Stimulated activated CD4-positive, alpha-beta T cell treated with anti-CD3 and anti-CD28 coated beads, TNF-alpha, amount 100 ng/mL, for 1 hour (primary cell): ENCODE data around the gene CDH2.
"Not testable (repeated sequence)": the region's sequence is repeated elsewhere in the genome, so short reads cannot be mapped to it uniquely, and the experiment has no call there.

Experiments used
- DNase-seq, 3 donors: peaks; one replicate each; pipeline ENCODE4 v3.0.0-alpha.2; 2020; ENCODE audit warnings: low read depth in 3 of 3, low spot score in 1 of 3

Gene CDH2

DNA sequence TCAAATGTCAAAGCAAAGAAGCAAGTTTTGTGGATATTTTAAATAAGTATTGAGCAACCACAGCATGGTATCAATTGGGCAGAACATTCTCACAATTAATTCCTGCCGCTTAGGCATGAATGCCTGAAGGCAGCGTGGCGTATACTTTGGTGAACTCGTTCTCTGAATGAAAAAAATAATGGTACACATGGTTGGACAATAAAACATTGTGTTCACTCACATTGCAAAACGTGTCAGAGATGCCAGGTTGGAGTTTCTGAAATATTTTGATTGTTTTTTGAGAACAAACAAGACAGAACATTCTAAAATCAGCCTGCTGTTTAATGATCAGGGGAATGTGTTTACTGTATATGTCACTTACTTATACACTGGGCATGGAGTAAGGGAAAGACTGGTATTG is 254.2 kb downstream of the CDH2 start:
- DNase-seq = no peak

DNA sequence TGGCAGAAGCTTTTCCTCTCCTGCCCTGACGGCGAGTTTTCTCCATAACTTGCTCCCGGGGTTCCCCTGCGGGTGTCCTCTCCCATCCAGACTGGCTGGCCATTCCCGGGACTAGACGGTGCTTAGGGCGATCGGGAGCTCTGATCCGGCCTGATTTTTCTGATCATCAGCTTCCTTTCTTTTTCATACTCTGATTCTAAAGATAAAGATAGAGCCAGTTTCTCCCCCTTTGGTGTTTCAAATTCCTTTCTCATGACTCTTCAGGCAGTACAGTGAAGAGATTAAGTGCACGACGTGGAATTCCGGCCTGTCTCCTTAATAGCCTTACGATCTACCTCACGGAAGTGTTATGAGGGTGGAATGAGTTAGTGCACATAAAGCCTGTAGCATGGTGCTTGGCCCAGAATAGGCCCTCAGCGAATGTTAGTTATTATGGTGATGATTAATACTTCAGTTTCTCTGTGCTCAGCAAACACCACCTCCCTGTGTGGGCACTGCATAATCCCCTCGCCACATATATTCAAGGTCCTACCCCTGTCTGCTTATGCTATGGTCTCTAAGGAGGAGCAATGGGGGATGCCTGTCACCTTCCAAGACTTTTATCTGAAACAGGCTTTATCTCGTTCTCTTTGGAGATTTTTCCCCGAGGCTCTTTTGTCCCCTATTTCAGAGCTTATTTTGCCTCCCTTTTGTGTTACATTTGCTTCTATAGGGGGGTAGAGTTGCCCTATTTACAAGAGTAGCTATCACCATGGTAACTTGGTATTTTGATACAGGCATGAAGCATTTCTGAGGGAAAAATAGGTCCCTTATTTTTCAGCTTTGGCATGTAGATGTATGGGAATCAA is 254.8 kb downstream of the CDH2 start:
- no peak for DNase-seq

DNA sequence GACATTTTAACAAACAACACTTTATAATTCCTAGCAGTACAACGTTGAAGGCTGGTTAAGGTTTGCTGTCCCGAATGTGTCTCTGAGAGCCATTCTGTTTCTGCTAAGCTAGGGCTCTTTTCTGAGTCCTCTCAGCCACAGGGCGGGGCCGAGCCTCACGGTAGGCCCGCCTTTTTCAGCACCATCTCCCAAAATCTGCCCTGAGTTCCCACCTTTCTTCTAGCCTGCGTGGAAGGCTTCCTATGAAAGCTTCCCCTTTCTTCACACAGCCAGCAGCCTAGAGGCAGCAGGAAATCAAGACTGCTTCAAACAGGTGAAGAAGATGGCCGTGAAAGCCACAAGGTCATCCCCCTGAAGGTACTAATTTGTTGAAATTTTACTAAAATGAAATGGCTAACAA is 255.5 kb downstream of the CDH2 start:
- DNase-seq = no peak

DNA sequence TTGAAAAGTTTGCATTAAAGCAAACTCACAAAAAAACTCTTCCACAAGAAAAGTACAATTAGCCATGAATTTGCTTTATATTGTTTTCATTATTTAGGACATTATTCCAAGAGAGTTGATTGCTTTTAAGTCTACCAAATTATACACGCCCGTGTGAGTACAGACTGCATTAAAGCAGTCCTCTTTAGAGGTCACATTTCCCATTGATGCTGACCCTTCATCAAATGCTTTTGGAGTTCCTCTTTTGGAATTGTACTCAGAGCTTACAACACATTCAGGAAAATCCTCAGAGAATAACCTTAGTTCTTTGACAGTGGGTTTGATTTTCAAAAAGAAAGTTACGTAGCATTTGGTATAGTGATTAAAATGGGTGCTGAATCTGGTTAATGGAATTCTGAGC is 256.1 kb downstream of the CDH2 start:
- no peak for DNase-seq

DNA sequence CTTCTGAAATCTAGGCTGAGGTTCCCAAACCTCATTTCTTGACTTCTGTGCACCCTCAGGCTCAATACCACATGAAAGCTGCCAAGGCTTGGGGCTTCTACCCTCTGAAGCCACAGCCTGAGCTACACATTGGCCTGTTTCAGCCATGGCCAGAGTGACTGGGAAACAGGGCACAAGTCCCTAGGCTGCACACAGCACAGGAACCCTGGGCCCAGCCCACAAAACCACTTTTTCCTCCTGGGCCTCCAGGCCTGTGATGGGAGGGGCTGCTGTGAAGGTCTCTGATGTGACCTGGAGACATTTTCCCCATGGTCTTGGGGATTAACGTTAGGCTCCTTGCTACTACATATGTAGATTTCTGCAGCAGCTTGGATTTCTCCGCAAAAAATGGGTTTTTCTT is 270.7 kb downstream of the CDH2 start:
- DNase-seq = not testable (repeated sequence)

DNA sequence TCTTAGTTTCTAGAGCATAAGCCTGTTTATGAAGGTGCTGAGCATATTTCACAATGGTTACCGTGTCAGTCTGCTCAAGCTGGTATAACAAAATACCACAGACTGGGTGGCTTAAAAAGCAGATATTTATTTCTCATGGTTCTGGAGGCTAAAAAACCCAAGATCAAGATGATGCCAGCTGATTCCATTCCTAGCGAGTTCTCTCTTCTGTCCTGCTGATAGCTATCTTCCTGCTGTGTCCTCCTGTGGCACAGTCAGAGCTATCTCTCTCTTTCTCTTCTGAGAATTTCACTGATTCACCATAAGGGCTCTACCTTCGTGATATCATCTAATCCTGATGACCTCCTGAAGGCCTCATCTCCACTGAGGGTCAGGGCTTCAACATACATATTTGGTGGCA is 273.0 kb downstream of the CDH2 start:
- DNase-seq = no peak

DNA sequence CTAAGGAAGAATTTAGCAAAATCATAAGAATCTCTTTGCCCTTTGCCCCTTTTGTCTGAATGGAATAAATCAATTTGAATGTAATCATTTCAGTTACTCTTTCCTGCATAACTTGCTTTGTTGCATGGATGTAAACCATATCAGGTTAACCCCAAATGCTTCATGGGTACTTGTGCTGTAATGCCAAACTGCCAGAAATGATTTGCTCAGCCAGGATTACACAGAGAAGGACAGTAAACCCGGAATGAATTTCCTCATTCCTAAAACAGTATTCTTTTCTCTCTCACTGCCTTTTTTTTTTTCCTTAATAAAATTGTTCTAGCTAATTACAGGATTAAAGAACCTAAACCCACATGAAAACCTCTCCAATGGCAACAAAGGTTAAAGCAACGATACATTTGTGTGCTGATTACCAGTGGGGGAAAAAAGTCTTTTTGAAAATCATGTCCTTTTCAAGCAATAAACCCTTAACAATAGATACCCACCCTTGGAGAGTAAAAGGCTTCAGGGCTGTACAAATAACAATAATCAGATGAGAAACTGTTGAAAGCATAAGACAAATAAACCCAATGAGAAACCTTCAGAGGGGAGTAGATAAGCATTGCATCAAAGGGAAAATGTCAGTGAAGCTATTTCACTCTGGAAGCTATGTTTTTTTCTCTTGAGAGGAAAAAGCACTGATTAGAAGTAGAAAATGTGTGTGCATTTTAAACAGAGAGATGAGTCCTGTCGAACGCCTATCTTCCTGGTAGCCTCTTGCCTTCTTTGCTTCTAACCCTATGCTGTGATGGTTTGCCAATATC is 275.3 kb downstream of the CDH2 start:
- no peak for DNase-seq
